HG02870 (cell line): ENCODE results near the gene ERVFRD-1.
A peak's percentile ranks its signal among the peaks of the same experiment; 100 is the strongest.

Experiments
- ATAC-seq: cut with Tn5 transposase; IDR thresholded peaks from one replicate; pipeline ENCODE4 v1.9.1; 2021; ENCODE audit warnings: mild to moderate bottlenecking, moderate library complexity; ENCODE audit not compliant: unreplicated experiment

Gene ERVFRD-1

DNA sequence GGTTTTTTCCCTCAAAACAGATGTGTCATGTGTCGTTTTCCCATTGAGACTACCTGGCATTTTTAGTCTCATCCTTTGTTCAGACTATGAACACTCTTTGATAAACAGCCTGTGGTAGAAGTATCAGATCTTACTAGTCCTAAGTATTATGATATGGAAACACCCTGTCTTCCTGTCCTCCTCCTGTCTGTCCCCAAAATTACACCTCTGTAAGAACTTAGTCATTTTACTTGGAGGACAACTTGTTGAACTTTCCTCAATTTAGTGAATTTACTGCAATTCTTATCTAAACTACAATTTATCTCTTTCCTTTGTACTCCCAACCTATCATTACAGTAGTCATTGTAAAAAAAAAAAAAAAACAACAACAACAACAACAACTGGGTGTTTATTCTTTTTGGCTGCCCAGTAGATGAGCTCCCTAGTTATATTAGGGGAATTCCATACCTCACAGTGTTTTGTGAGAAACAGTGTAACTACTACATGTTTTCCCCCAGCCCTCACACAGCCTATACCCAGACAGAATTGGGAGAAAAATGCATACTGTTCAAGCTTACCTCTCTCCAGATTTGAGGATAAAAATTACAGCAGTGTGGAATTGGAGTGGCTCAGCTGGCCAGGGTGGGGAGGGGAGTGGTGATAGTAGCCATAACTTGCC is 18.5 kb upstream of the ERVFRD-1 start:
- peak; percentile 69 for ATAC-seq

DNA sequence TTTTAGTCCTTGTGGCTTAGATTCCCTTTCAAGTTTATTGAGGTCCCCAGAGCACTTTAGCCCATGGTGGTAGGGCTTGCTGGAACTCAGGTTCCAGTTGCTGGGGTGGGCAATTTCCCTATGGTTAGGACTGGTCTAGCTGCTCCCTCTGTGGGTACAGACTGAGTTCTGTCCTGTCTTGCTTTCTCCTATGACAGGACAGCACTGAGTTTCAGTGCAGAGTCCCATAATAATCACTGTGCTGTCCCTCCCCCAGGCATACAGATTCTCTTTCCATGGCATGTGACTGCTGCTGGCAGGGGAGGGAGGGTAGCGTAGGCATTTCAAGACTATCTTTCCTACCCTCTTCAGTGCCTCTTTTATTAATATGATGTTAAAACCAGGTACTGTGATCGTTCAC is 17.1 kb upstream of the ERVFRD-1 start:
- no peak for ATAC-seq

GRCh38 chr6:11126876-11127275 is 15.4 kb upstream of the ERVFRD-1 start:
- no peak for ATAC-seq

- no peak for ATAC-seq
Measured at GRCh38 chr6:11123978-11124377, 12.5 kb upstream of the ERVFRD-1 start.

DNA sequence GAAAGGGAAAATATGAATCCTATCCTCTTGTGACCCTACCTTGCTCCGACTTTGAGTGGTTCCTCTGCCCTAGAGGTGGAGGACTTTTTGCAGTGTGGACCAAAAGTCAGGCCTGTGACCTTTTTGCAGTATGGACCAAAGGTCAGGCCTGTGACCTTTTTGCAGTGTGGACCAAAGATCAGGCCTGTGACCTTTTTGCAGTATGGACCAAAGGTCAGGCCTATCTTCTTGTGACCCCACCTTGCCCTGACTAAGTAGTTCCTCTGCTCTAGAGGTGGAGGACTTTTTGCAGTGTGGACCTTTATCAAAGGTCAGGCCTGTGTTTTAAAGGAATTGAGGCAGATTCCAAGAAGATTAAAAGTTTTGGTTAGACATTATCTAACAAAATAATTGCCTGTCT is 10.9 kb upstream of the ERVFRD-1 start:
- no peak for ATAC-seq

GRCh38 chr6:11121851-11122250 is 10.3 kb upstream of the ERVFRD-1 start:
- no peak for ATAC-seq

- ATAC-seq: no peak
Measured at GRCh38 chr6:11120271-11121005, 8.9 kb upstream of the ERVFRD-1 start.

DNA sequence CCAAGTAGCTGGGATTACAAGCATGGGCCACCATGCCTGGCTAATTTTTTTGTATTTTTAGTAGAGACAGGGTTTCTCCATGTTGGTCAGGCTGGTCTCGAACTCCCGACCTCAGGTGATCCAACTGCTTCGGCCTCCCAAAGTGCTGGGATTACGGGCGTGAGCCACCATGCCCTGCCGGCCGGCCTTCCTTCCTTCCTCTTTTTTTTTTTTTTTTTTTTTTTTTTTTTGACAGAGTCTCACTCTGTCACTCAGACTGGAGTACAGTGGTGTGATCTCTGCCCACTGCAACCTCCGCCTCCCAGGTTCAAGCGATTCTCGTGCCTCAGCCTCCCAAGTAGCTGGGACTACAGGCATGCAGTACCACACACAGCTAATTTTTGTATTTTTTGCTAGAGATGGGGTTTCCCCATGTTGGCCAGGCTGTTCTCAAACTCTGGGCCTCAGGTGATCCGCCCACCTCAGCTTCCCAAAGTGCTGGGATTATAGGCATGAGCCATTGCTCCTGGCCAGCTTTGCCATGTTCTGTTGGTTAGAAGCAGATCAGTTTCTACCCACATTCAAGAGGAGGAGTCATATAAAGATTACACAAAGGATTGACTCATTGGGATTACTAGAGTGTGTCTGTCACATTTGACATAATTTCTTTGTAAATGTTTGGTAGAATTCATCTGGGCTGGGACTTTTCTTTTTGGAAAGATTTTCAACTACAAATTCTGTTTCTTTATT is 4.4 kb upstream of the ERVFRD-1 start:
- ATAC-seq: peak; percentile 50

DNA sequence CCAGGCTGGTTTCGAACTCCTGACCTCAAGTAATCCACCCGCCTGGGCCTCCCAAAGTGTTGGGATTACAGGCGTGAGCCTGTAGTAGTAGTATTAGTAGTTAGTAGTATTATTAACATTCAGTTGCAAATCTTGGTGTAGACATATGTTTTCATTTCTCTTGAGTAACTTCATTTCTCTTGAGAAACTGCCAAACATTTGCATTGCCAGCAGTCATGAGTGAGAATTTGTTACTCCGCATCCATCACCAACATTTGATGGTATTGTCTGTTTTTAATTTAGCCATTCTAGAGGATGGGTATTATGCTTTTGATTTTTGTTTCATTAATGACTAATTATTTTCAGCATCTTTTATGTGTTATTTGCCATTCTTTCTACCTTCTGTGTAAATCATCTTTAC is 1.5 kb upstream of the ERVFRD-1 start:
- ATAC-seq: no peak

DNA sequence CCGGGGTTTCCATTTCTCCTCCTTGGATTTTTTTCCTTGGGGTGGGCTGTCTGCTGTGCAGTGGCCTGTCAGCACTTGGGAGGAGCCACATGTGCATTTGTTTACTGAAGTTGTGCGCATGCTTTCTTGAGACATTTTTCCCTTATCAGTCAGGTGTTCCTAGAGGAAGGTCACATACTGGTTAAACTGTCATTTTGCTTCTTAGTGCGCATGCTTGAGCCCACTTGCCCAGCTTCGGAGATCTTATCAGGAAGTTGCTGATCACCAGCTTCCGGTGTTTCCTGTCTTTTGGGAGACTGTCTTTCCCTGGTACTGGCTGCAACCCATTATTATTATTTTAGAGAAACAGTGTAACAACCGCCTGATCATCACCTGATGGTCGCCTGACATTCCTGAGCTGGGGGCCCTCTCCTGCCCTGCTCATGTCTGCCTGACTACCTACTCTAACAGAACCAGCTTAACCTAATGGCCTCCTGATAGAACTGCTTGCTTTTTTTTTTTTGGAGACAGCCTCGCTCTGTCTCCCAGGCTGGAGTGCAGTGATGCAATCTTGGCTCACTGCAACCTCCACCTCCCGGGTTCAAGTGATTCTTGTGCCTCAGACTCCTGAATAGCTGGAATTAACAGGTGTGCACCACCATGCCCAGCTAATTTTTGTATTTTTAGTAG is 378 bp upstream of the ERVFRD-1 start:
- no peak for ATAC-seq

DNA sequence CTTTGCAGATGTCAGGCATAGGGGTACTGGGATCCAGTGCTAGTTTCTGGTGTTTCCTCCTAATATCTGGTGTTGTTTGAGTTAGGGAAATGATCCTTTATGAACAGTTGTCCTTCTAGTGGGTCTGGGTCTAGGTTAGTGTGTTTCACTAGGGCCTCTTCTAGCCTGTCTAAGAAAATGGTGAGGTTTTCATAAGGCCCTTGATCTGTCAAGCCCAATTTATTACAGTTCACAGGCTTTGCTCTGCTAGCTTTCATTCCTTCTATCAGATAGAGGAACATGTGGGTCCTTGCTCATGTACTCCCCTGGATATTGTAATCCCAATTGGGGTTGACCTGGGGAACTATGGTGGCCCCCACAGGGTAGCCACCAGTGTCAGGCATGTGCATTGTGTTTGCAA is 2.8 kb downstream of the ERVFRD-1 start:
- ATAC-seq: no peak

DNA sequence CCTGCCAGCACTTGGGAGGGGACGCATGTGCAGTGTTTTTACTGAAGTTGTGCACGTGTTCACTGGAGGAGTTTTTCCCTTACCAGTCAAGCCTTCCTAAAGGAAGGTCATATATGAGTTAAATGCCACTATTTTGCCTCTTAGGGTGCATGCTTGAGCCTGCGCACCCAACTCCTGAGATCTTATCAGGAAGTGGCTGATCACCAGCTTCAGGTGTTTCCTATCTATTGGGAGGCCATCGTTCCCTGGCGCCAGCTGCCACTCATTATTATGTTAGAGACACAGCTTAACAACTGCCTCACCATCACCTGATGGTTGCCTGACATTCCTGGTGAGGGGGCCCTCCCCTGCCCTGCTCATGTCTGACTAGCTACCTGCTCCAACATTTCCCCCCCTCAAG is 8.5 kb downstream of the ERVFRD-1 start:
- ATAC-seq: no peak

DNA sequence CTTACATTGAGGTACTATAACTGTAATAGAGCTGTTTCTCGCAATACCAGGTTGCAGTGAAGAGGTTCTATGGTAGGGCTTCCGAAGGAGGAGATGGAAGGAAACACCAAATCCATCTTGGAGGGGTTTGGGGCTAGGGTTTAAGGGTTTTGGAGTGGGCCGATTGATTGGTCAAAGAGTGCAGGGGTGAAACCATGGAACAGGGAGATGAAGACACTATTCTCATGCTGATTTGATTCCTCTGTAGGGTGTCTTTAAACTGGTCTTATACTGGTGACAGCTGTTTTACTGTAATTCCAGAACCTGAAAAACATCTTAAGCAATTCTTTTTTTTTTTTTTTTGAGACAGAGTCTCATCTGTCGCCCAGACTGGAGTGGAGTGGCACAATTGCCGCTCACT is 10.1 kb downstream of the ERVFRD-1 start:
- no peak for ATAC-seq

DNA sequence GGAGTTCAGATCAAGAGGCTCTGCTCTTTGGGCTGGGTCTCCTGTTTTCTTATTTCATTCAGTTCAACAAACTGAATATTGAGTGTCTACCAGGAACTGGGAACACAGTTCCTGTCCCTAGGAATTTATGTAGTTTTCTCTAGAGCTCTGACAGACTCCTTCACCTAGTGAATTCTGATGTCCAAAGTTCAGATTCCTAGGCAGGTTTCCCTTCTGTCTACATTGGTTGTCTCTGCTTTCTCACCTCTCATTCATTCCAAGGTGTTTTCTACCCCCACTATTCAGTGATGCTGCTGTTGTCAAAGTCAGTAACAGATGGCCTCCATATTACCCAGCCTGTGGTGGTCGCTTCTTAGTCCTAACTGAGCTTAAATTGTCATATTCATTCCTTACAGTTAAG is 13.5 kb downstream of the ERVFRD-1 start:
- no peak for ATAC-seq

DNA sequence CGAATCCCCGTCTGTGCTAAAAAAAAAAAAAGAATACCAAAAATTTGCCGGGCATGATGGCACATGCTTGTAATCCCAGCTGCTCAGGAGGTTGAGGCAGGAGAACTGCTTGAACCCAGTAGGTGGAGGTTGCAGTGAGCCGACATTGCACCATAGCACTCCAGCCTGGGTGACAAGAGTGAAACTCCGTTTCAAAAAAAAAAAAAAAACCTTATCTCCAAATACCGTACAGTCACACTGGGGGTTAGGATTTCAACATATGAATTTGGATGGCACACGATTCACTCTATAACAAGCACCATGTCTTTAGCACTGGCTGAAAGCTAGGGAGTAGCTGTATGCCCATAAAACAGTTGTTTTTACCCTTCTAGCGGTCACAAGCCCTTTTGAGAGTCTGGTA is 14.0 kb downstream of the ERVFRD-1 start:
- ATAC-seq: no peak

GRCh38 chr6:11096109-11096508 is 15.4 kb downstream of the ERVFRD-1 start:
- no peak for ATAC-seq

DNA sequence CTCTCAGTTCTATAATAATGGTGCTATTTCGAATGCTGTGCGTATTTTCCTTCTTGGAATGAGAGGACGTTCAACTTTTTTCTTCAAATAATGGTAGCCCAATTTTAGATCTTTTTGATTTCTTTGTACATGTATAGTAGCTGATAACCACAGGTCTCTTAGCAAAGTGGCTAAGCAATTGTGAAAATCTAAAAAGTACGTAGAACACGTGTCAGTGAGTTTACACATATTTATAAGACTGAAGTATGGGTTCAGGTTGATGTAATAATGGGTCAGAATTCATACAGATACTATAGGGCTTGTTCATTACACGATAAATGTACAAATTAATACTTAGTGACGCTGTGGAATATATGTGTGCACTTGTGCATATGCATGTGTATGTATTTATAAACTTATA is 16.6 kb downstream of the ERVFRD-1 start:
- no peak for ATAC-seq

DNA sequence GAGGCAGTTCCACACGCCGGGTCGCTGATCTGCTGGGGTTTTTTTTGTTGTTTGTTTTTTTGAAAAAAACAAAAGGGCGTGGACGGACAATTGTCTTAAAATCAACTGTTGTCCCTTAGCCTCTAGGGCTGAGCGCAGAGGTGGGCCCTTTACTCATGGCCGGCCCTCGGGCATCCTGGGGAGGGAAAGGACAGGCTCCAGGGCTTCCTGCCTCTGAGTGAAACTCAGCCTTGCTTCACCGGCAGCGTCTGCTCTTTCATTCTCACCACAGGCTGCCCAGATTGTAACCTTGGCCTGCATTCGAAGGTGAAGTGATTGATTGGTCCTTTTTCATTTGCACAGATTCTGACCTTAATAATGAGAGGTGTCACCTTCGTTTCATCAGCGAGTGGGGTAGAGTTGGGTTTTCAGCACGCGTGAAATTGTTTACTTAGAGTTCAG is 17.1 kb downstream of the ERVFRD-1 start:
- ATAC-seq: peak; percentile 28

GRCh38 chr6:11093626-11094410 is 17.7 kb downstream of the ERVFRD-1 start, which contains the start of gene SMIM13:
SMIM13 (plus strand) TSS chr6:11093834; CDS start chr6:11094314, 480 bp downstream.
- ATAC-seq: peak; percentile 84

- peak; percentile 22 for ATAC-seq
Measured at GRCh38 chr6:11093376-11093625, 18.2 kb downstream of the ERVFRD-1 start.
